Neural crest cell (in vitro differentiated cells): ENCODE data around the gene POLR2A. TPM values are rescaled to one million over a fixed set of nuclear protein-coding genes. Genes with fewer than 3 reads are reported as not detected.
A peak's percentile ranks its signal among the peaks of the same experiment; 100 is the strongest.

Source experiments
- DNase-seq: peaks from one replicate; pipeline ENCODE4 v3.0.0; 2021; ENCODE audit warnings: low read depth, mixed read lengths, low spot score
- H3K27ac Mint-ChIP-seq: one replicate; pipeline ENCODE4 v1.8.0; 2021; ENCODE audit warnings: mild to moderate bottlenecking, mixed read lengths; ENCODE audit not compliant: unreplicated experiment
- H3K27me3 Mint-ChIP-seq: 2 replicates; pipeline ENCODE4 v1.8.0; 2021; ENCODE audit warnings: low read depth, mild to moderate bottlenecking, mixed read lengths
- H3K36me3 Mint-ChIP-seq: 2 replicates; pipeline ENCODE4 v1.8.0; 2021; ENCODE audit warnings: low read depth, mild to moderate bottlenecking, mixed read lengths
- H3K4me1 Mint-ChIP-seq: 2 replicates; pipeline ENCODE4 v1.8.0; 2021; ENCODE audit warnings: mixed read lengths
- H3K4me3 Mint-ChIP-seq: one replicate; pipeline ENCODE4 v1.8.0; 2021; ENCODE audit warnings: mild to moderate bottlenecking, mixed read lengths
- H3K9me3 Mint-ChIP-seq: 2 replicates; pipeline ENCODE4 v1.8.0; 2021; ENCODE audit warnings: mixed read lengths
- CTCF ChIP-seq: fragments of 200-600 bp; sonication (generic); conservative IDR thresholded peaks from 2 replicates; pipeline ENCODE4 v1.5.0; 2021; ENCODE audit warnings: antibody characterized with exemption, mild to moderate bottlenecking
- long read RNA-seq: library from polyadenylated mRNA; unstranded; transcript quantifications from one replicate; pipeline ENCODE4 v2.0.0, GENCODE V29; 2020
- total RNA-seq: library from RNA; stranded (reverse); gene quantifications from 2 replicates; pipeline ENCODE4 v1.2.1, GENCODE V29; 2021

The POLR2A gene
- 181 and 183 TPM in 2 replicates for total RNA-seq
- long read RNA-seq, partial matches to known transcripts, result 1 of 2 reads
- long read RNA-seq, other reads (novel, unspliced or antisense), result 1 of 2 reads

- Mint-ChIP-seq H3K4me3 (peak within 1 kb of the TSS; percentile 99), H3K9me3 (no peaks in the 10 kb centered on the region), H3K27me3 (no peaks in the 10 kb centered on the region), H3K36me3 (peaks cover 3% of the 10 kb centered on the region), H3K27ac (peak within 1 kb of the TSS; percentile 100), H3K4me1 (peaks cover 73% of the 10 kb centered on the region)
- TF ChIP-seq CTCF, result no peak
- DNase-seq, result peak; percentile 98
Measured at GRCh38 chr17:7484067-7484918, at the start of gene POLR2A. TSS of gene POLR2A (plus strand) at chr17:7484366.

GRCh38 chr17:7435676-7436555 is 48.2 kb upstream of the POLR2A start:
- H3K27me3 Mint-ChIP-seq, result peaks cover 56% of the 10 kb centered on the region

GRCh38 chr17:7436556-7437368 is 47.4 kb upstream of the POLR2A start:
- peak; percentile 70 for DNase-seq
- TF ChIP-seq CTCF, result peak; percentile 77
- peaks cover 64% of the 10 kb centered on the region for H3K27me3 Mint-ChIP-seq
- no peaks in the 10 kb centered on the region for H3K9me3 Mint-ChIP-seq
- peak overlapping the region; percentile 74 for H3K4me3 Mint-ChIP-seq
- peaks cover 6% of the 10 kb centered on the region for H3K36me3 Mint-ChIP-seq
- peaks cover 47% of the 10 kb centered on the region for H3K4me1 Mint-ChIP-seq
- peak overlapping the region; percentile 62 for H3K27ac Mint-ChIP-seq

More at GRCh38 chr17:7435676-7436555, 48.2 kb upstream of the POLR2A start:
- Mint-ChIP-seq H3K4me3 (peak overlapping the region; percentile 87), H3K9me3 (peaks cover 4% of the 10 kb centered on the region), H3K4me1 (peaks cover 38% of the 10 kb centered on the region), H3K27ac (no peak overlapping the region), H3K36me3 (peaks cover 6% of the 10 kb centered on the region)
- no peak for DNase-seq
- no peak for TF ChIP-seq CTCF

GRCh38 chr17:7437369-7437863 is 46.8 kb upstream of the POLR2A start:
- Mint-ChIP-seq H3K36me3 (peaks cover 6% of the 10 kb centered on the region), H3K4me3 (peak overlapping the region; percentile 76), H3K9me3 (no peaks in the 10 kb centered on the region), H3K4me1 (peaks cover 51% of the 10 kb centered on the region), H3K27ac (no peak overlapping the region), H3K27me3 (peaks cover 70% of the 10 kb centered on the region)
- TF ChIP-seq CTCF, result no peak
- no peak for DNase-seq
